GM12878 (cell line): ENCODE results near the gene COMMD6. TPM values are rescaled to one million over a fixed set of nuclear protein-coding genes. Genes with fewer than 3 reads are reported as not detected.

Source experiments
- ATAC-seq: fragments of 200-7000 bp; cut with Tn5 transposase; 3 replicates; pipeline ENCODE4 v1.9.1; 2020; ENCODE audit warnings: mild to moderate bottlenecking, moderate library complexity
- BruUV-seq: library from RNA; stranded (reverse); fragments of 400-500 nt; replicated peaks from 2 replicates; lab custom pipeline; 2021; lab: Mats Ljungman, UMichigan
- CTCF ChIA-PET: fragments of 300-600 bp; sonication (Branson Sonifier 250); formaldehyde crosslinking; extraction: SDS; loops from one replicate; lab custom pipeline; 2021; ENCODE audit warnings: inconsistent platforms; lab: Yijun Ruan, JAX
- POLR2A ChIA-PET: fragments of 350-600 bp; formaldehyde crosslinking; extraction: SDS; loops from one replicate; lab custom pipeline; 2021; ENCODE audit warnings: inconsistent platforms; lab: Charles Lee
- RAD21 ChIA-PET: fragments of 300-600 bp; sonication (Branson Sonifier 250); formaldehyde crosslinking; loops from one replicate; lab custom pipeline; 2023; ENCODE audit warnings: antibody characterized with exemption; ENCODE audit not compliant: unreplicated experiment; lab: Charles Lee
- SMC1A ChIA-PET: fragments of 300-600 bp; sonication (Branson Sonifier 250); formaldehyde crosslinking; loops from one replicate; lab custom pipeline; 2023; ENCODE audit not compliant: unreplicated experiment, uncharacterized antibody; lab: Charles Lee
- DNase-seq: peaks from one replicate; pipeline ENCODE4 v3.0.0-alpha.2; 2011; ENCODE audit warnings: low read depth, low spot score
- FAIRE-seq: peaks from 3 replicates; lab custom pipeline; 2011; peaks lifted over from hg19 to GRCh38; lab: Jason Lieb, UNC
- H2AFZ ChIP-seq: 2 replicates; pipeline ENCODE4 v1.6.0; 2011; ENCODE audit warnings: low read depth, low read length, control low read depth; ENCODE audit not compliant: control insufficient read depth
- H3K27ac ChIP-seq: 2 replicates; pipeline ENCODE4 v1.5.1; 2011; ENCODE audit warnings: control low read depth; ENCODE audit not compliant: control insufficient read depth, insufficient read depth
- H3K27me3 ChIP-seq, 2 experiments: replicated peaks in 1 of 2; 2 replicates each; pipeline versions ENCODE4 v1.6.0 to v1.6.1; 2011; ENCODE audit warnings: low read length in 1 of 2; ENCODE audit not compliant: control insufficient read depth in 2 of 2, insufficient read depth in 2 of 2
- H3K36me3 ChIP-seq, 2 experiments: 2 replicates each; pipeline ENCODE4 v1.5.1; 2011; ENCODE audit warnings: low read length in 1 of 2; ENCODE audit not compliant: control insufficient read depth in 2 of 2, insufficient read depth in 2 of 2
- H3K4me1 ChIP-seq: 2 replicates; pipeline ENCODE4 v1.6.1; 2011; ENCODE audit warnings: mild to moderate bottlenecking, low read length, moderate library complexity, mixed read lengths; ENCODE audit not compliant: control insufficient read depth, insufficient read depth
- H3K4me2 ChIP-seq: 2 replicates; pipeline ENCODE4 v1.6.0; 2011; ENCODE audit warnings: control low read depth; ENCODE audit not compliant: control insufficient read depth, insufficient read depth
- H3K4me3 ChIP-seq: fragments of 200-600 bp; sonication (generic); 2 replicates; pipeline ENCODE4 v1.5.1; 2016
- H3K79me2 ChIP-seq: 2 replicates; pipeline ENCODE4 v1.6.0; 2011; ENCODE audit warnings: low read length; ENCODE audit not compliant: control insufficient read depth, insufficient read depth
- H3K9ac ChIP-seq: 2 replicates; pipeline ENCODE4 v1.8.0; 2011; ENCODE audit warnings: low read length, control low read depth, mixed read lengths; ENCODE audit not compliant: control insufficient read depth, insufficient read depth
- H3K9me3 ChIP-seq: replicated peaks from 3 replicates; pipeline ENCODE4 v1.5.1; 2011; ENCODE audit warnings: mild to moderate bottlenecking, low read length; ENCODE audit not compliant: control insufficient read depth, insufficient read depth
- H4K20me1 ChIP-seq: 2 replicates; pipeline ENCODE4 v1.6.0; 2011; ENCODE audit not compliant: control insufficient read depth, insufficient read depth
- CREB1 ChIP-seq: IDR thresholded peaks from 2 replicates; pipeline ENCODE4 v1.6.1; 2012; ENCODE audit warnings: low read depth, mild to moderate bottlenecking, inconsistent platforms
- FOXM1 ChIP-seq: IDR thresholded peaks from 2 replicates; pipeline ENCODE4 v1.6.1; 2012; ENCODE audit warnings: low read depth, mild to moderate bottlenecking, inconsistent platforms, low read length, moderate library complexity
- JUND ChIP-seq: IDR thresholded peaks from 2 replicates; pipeline ENCODE4 v1.6.1; 2012; ENCODE audit warnings: low read depth, mild to moderate bottlenecking, low read length, improper control_type of control experiment, moderate library complexity
- MEF2A ChIP-seq: IDR thresholded peaks from 2 replicates; pipeline ENCODE4 v1.6.1; 2011; ENCODE audit warnings: low read depth, mild to moderate bottlenecking, low read length, moderate library complexity; ENCODE audit not compliant: insufficient read depth
- NFIC ChIP-seq: IDR thresholded peaks from 2 replicates; pipeline ENCODE4 v1.6.1; 2012; ENCODE audit warnings: low read depth, mild to moderate bottlenecking, inconsistent platforms, low read length, moderate library complexity
- POLR2AphosphoS2 ChIP-seq: IDR thresholded peaks from 2 replicates; pipeline ENCODE4 v1.6.1; 2011; ENCODE audit warnings: low read depth, mild to moderate bottlenecking, low read length, improper control_type of control experiment, moderate library complexity
- RAD51 ChIP-seq: fragments of 450-650 bp; IDR thresholded peaks from 2 replicates; pipeline ENCODE4 v1.6.1; 2016; ENCODE audit warnings: moderate library complexity, mild to moderate bottlenecking, inconsistent platforms
- SMAD1 ChIP-seq: fragments of 450-650 bp; IDR thresholded peaks from 2 replicates; pipeline ENCODE4 v1.6.1; 2018; ENCODE audit warnings: mild to moderate bottlenecking, low read depth; ENCODE audit not compliant: partially characterized antibody
- SPI1 ChIP-seq: IDR thresholded peaks from 2 replicates; pipeline ENCODE4 v1.6.1; 2011; ENCODE audit warnings: low read depth, mild to moderate bottlenecking, low read length, moderate library complexity, borderline replicate concordance; ENCODE audit not compliant: insufficient read depth
- SUZ12 ChIP-seq: fragments of 200-600 bp; sonication (generic); IDR thresholded peaks from one replicate; pipeline ENCODE4 v1.6.1; 2018; ENCODE audit warnings: antibody characterized with exemption, mild to moderate bottlenecking; ENCODE audit not compliant: unreplicated experiment
- TCF7 ChIP-seq: IDR thresholded peaks from 2 replicates; pipeline ENCODE4 v1.6.1; 2014; ENCODE audit warnings: antibody characterized with exemption, borderline replicate concordance
- WGBS: methylation state at CpG from one replicate; pipeline ENCODE4 v1.1.6; 2016; ENCODE audit warnings: low lambda C conversion rate; ENCODE audit not compliant: insufficient replicate concordance, insufficient coverage; ENCODE audit errors: missing lambda C conversion rate; 5-methylcytosine and 5-hydroxymethylcytosine counted together
- in situ Hi-C: fragments of 300-500 bp; cut with MboI; formaldehyde crosslinking; loops from 9 replicates; pipeline ENCODE4 v1.14.3; 2018; ENCODE audit warnings: mixed read lengths
- intact Hi-C: fragments of 100-400 bp; cut with micrococcal nuclease; formaldehyde crosslinking; loops from one replicate; pipeline ENCODE4 v1.14.2; 2022; ENCODE audit not compliant: unreplicated experiment
- polyA plus RNA-seq, 11 experiments: library from polyadenylated mRNA; depleted of rRNA in 4 of 11; unstranded in 6 of 11; stranded (reverse) in 5 of 11; fragments of >200 nt; fragmentation: Nextera tagmentation in 4 of 11; fragmentation: Illumina TruSeq in 1 of 11; extraction: Ambion mirVana in 4 of 11; extraction: Trizol in 1 of 11; gene quantifications; 1 replicate in 1 of 11; 2 replicates in 10 of 11; pipeline versions ENCODE4 v1.2.1 to v1.2.3, GENCODE V29; 2011 to 2016; ENCODE audit warnings: inconsistent platforms in 2 of 11, missing spikeins in 2 of 11, low read depth in 1 of 11
- total RNA-seq, 4 experiments: library from RNA; depleted of rRNA in 3 of 4; stranded (reverse); fragments of >200 nt in 3 of 4; fragmentation: Illumina TruSeq in 1 of 4; extraction: Trizol in 1 of 4; gene quantifications; 2 replicates each; pipeline versions ENCODE4 v1.2.1 to v1.2.3, GENCODE V29; 2013 to 2021
- TF ChIP-seq, protein P1 (sequence below): fragments of 450-650 bp; formaldehyde crosslinking; IDR thresholded peaks from 2 replicates; pipeline ENCODE4 v1.4.0; 2022; ENCODE audit warnings: mild to moderate bottlenecking, moderate library complexity
- TF ChIP-seq, protein P2 (sequence below): IDR thresholded peaks from 2 replicates; pipeline ENCODE4 v1.6.1; 2012; ENCODE audit warnings: low read depth, low read length, improper control_type of control experiment

The COMMD6 gene
- total and polyA plus RNA-seq, 10 of the 15 experiments (the other 5 are each of a cell fraction or from before 2014, with no cell fraction given), result 127 to 509 (median 247) TPM

DNA sequence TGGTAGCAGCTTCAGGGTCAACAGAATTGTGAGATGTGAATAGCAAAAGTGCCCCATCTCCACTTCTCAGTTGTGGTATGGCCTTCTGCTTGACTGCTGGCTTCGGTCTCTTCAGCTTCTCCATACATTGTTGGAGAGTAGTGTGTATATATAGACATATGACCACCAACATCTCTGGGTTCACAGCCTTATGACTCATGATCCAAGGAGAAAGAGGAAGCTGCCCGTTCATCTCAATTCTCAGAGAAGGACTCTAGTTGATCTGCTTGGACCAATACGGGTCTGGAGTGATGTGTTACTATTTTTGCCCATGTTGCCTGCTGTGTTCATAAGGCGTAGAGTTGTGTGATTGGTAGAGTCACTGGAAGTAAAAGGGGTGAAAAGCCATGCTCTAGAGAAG is 3.6 kb upstream of the COMMD6 start:
- FAIRE-seq, result no peak

DNA sequence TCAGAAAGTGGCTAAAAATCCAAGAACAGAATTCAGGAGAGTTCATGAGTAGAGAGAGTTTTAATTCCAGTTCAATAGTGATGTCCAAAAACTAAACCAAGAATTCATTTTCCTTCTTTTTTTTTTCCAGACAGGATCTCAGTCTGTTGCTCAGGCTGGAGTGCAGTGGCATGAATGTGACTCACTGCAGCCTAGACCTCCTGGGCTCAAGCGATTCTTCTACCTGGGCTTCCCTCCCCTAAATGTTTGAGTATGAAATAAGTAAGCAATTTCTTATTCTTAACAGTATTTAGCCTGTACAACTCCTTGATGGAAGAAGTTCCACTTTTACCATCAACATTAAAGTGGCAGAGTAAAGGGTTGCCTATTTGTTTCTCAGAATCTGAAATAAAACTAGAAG is 3.8 kb downstream of the COMMD6 start:
- CTCF ChIA-PET, result no interaction called here
- no peak for FAIRE-seq
- no peak overlapping the region for H2AFZ ChIP-seq
- no TSS peak for BruUV-seq
- no peaks in the 10 kb centered on the region for H3K27me3 ChIP-seq
- no peak overlapping the region for H3K4me3 ChIP-seq
- H4K20me1 ChIP-seq, result peaks cover 3% of the 10 kb centered on the region; the same call in 1 of the 2 replicates
- H3K4me1 ChIP-seq, result peaks cover 5% of the 10 kb centered on the region; the same call in 1 of the 2 replicates
- 95% methylated on average over 1 of the region's 1 CpG for WGBS
- no peak for DNase-seq
- H3K9ac ChIP-seq, result no peak overlapping the region
- SMC1A ChIA-PET, result interaction anchor here (0.7 to 1.9 kb wide), 6 partner anchors 16 to 815 kb away, joined by 3 to 6 read pairs (median 3); partner anchors contain the start of gene UCHL3
- RAD21 ChIA-PET, result no interaction called here
- no peak for ATAC-seq
- H3K9me3 ChIP-seq, result no peaks in the 10 kb centered on the region; the same call in 2 of the 3 replicates
- POLR2A ChIA-PET, result no interaction called here
- in situ Hi-C loops (no loop called here), intact Hi-C loops (no loop called here)
- H3K27ac ChIP-seq, result no peak overlapping the region
- 0 out of 2 replicates have a peak overlapping the region, but pooled peaks have one; percentile 21 for H3K4me2 ChIP-seq
- H3K36me3 ChIP-seq, result peaks cover 0 to 7% of the 10 kb centered on the region in 2 experiments; a peak in 3 of 4 replicates
- H3K79me2 ChIP-seq, result peaks cover 16% of the 10 kb centered on the region
- TF ChIP-seq NFIC, result no peak
- TF ChIP-seq, protein P1, sequence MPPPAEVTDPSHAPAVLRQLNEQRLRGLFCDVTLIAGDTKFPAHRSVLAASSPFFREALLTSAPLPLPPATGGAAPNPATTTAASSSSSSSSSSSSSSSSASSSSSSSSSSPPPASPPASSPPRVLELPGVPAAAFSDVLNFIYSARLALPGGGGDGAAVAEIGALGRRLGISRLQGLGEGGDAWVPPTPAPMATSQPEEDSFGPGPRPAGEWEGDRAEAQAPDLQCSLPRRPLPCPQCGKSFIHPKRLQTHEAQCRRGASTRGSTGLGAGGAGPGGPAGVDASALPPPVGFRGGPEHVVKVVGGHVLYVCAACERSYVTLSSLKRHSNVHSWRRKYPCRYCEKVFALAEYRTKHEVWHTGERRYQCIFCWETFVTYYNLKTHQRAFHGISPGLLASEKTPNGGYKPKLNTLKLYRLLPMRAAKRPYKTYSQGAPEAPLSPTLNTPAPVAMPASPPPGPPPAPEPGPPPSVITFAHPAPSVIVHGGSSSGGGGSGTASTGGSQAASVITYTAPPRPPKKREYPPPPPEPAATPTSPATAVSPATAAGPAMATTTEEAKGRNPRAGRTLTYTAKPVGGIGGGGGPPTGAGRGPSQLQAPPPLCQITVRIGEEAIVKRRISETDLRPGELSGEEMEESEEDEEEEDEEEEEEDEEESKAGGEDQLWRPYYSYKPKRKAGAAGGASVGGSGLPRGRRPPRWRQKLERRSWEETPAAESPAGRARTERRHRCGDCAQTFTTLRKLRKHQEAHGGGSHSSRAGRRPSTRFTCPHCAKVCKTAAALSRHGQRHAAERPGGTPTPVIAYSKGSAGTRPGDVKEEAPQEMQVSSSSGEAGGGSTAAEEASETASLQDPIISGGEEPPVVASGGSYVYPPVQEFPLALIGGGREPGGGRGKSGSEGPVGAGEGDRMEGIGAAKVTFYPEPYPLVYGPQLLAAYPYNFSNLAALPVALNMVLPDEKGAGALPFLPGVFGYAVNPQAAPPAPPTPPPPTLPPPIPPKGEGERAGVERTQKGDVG (CRISPR knock-in tag), result no peak
- TF ChIP-seq JUND, result no peak
- TF ChIP-seq FOXM1, result no peak
- TF ChIP-seq SUZ12, result no peak
- TF ChIP-seq TCF7, result no peak
- TF ChIP-seq RAD51, result no peak
- TF ChIP-seq CREB1, result no peak
- TF ChIP-seq POLR2AphosphoS2, result no peak
- TF ChIP-seq SMAD1, result no peak

More for the DNA sequence above, 3.6 kb upstream of the COMMD6 start:
- H2AFZ ChIP-seq, result no peak overlapping the region
- no peaks in the 10 kb centered on the region for H4K20me1 ChIP-seq
- H3K9ac ChIP-seq, result no peak overlapping the region
- no peaks in the 10 kb centered on the region for H3K36me3 ChIP-seq
- H3K4me2 ChIP-seq, result no peak overlapping the region; the same call in 1 of the 2 replicates
- DNase-seq (no peak), ATAC-seq (no peak)
- ChIA-PET POLR2A (no interaction called here), SMC1A (interaction anchor here (0.9 to 2.5 kb wide), 6 partner anchors 9 to 182 kb away, joined by 3 to 14 read pairs (median 4); no protein-coding TSS in a partner anchor), RAD21 (no interaction called here), CTCF (interaction anchor here (0.8 to 1.4 kb wide), 3 partner anchors 8 to 27 kb away, joined by 4 read pairs; partner anchors contain the start of gene UCHL3)
- intact Hi-C loops, result no loop called here
- 48% methylated on average over 4 of the region's 4 CpGs for WGBS
- no peaks in the 10 kb centered on the region for H3K27me3 ChIP-seq
- no peak overlapping the region for H3K27ac ChIP-seq
- peaks cover 12% of the 10 kb centered on the region for H3K79me2 ChIP-seq
- in situ Hi-C loops, result no loop called here
- H3K4me1 ChIP-seq, result no peaks in the 10 kb centered on the region
- TF ChIP-seq, protein P2, sequence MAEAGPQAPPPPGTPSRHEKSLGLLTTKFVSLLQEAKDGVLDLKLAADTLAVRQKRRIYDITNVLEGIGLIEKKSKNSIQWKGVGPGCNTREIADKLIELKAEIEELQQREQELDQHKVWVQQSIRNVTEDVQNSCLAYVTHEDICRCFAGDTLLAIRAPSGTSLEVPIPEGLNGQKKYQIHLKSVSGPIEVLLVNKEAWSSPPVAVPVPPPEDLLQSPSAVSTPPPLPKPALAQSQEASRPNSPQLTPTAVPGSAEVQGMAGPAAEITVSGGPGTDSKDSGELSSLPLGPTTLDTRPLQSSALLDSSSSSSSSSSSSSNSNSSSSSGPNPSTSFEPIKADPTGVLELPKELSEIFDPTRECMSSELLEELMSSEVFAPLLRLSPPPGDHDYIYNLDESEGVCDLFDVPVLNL, result no peak
- TF ChIP-seq SPI1 (peak; percentile 22; the same call in 1 of the 2 replicates), MEF2A (0 out of 2 replicates have a peak, but pooled peaks have one; percentile 23)
- H3K4me3 ChIP-seq, result no peak overlapping the region
- no TSS peak for BruUV-seq
- H3K9me3 ChIP-seq, result no peaks in the 10 kb centered on the region
